Mesenchymal stem cell (in vitro differentiated cells and primary cell): ENCODE results near the gene SMURF2.

ENCODE experiments used
- DNase-seq: peaks from one replicate; pipeline ENCODE4 v3.0.0-alpha.2; 2013
- H2AFZ ChIP-seq: one replicate; pipeline ENCODE4 v1.6.1; 2013; ENCODE audit warnings: low read depth, mild to moderate bottlenecking, control low read depth, inconsistent platforms, low read length, moderate library complexity
- H2AK5ac ChIP-seq: 2 replicates; pipeline ENCODE4 v1.6.1; 2013; ENCODE audit warnings: low read length, moderate library complexity, mild to moderate bottlenecking, inconsistent platforms; ENCODE audit not compliant: severe bottlenecking
- H2BK120ac ChIP-seq: one replicate; pipeline ENCODE4 v1.6.1; 2013; ENCODE audit warnings: low read depth, mild to moderate bottlenecking, inconsistent platforms, low read length, moderate library complexity
- H2BK12ac ChIP-seq, 2 experiments: one replicate each; pipeline ENCODE4 v1.6.1; 2013; ENCODE audit warnings: inconsistent platforms in 2 of 2, low read length in 2 of 2, mild to moderate bottlenecking in 2 of 2, moderate library complexity in 2 of 2, control low read depth in 1 of 2
- H2BK15ac ChIP-seq: one replicate; pipeline ENCODE4 v1.6.1; 2013; ENCODE audit warnings: mild to moderate bottlenecking, low read depth, inconsistent platforms; ENCODE audit not compliant: poor library complexity, severe bottlenecking
- H2BK5ac ChIP-seq: 2 replicates; pipeline ENCODE4 v1.6.1; 2013; ENCODE audit warnings: low read depth, mild to moderate bottlenecking, low read length, control low read depth, inconsistent platforms; ENCODE audit not compliant: poor library complexity, severe bottlenecking
- H3K14ac ChIP-seq, 2 experiments: one replicate each; pipeline ENCODE4 v1.6.1; 2013; ENCODE audit warnings: inconsistent platforms in 2 of 2, low read length in 2 of 2, control low read depth in 1 of 2, mild to moderate bottlenecking in 1 of 2, moderate library complexity in 1 of 2
- H3K18ac ChIP-seq, 2 experiments: one replicate each; pipeline ENCODE4 v1.6.1; 2013; ENCODE audit warnings: inconsistent platforms in 2 of 2, low read length in 2 of 2, control low read depth in 1 of 2, low read depth in 1 of 2, mild to moderate bottlenecking in 1 of 2
- H3K23ac ChIP-seq, 2 experiments: one replicate each; pipeline ENCODE4 v1.6.1; 2013; ENCODE audit warnings: inconsistent platforms in 2 of 2, low read length in 2 of 2, mild to moderate bottlenecking in 2 of 2, moderate library complexity in 2 of 2, control low read depth in 1 of 2
- H3K27ac ChIP-seq: 2 replicates; pipeline ENCODE4 v1.5.1; 2013; ENCODE audit warnings: mild to moderate bottlenecking, moderate library complexity, low read length, control low read depth, inconsistent platforms; ENCODE audit not compliant: poor library complexity, severe bottlenecking
- H3K27me3 ChIP-seq, 2 experiments: 2 replicates each; pipeline versions ENCODE4 v1.6.1 to v1.7.0; 2013; ENCODE audit warnings: low read length in 2 of 2, mild to moderate bottlenecking in 2 of 2, moderate library complexity in 2 of 2, control low read depth in 1 of 2, inconsistent platforms in 1 of 2; ENCODE audit not compliant: control insufficient read depth in 1 of 2, insufficient read depth in 1 of 2
- H3K36me3 ChIP-seq, 2 experiments: 2 replicates each; pipeline versions ENCODE4 v1.6.1 to v1.7.0; 2013; ENCODE audit warnings: low read length in 2 of 2, control low read depth in 1 of 2, inconsistent platforms in 1 of 2, low read depth in 1 of 2, mild to moderate bottlenecking in 1 of 2; ENCODE audit not compliant: insufficient read depth in 2 of 2, control insufficient read depth in 1 of 2
- H3K4ac ChIP-seq, 2 experiments: one replicate each; pipeline ENCODE4 v1.6.1; 2013; ENCODE audit warnings: inconsistent platforms in 2 of 2, low read length in 2 of 2, mild to moderate bottlenecking in 2 of 2, moderate library complexity in 2 of 2, control low read depth in 1 of 2, low read depth in 1 of 2
- H3K4me1 ChIP-seq: 2 replicates; pipeline ENCODE4 v1.6.1; 2013; ENCODE audit warnings: low read depth, low read length, control low read depth; ENCODE audit not compliant: control insufficient read depth, insufficient read depth
- H3K4me2 ChIP-seq: 2 replicates; pipeline ENCODE4 v1.6.1; 2013; ENCODE audit warnings: low read length, mild to moderate bottlenecking, inconsistent platforms; ENCODE audit not compliant: poor library complexity, severe bottlenecking
- H3K4me3 ChIP-seq, 2 experiments: 2 replicates each; pipeline versions ENCODE4 v1.5.1 to v1.7.0; 2013; ENCODE audit warnings: low read length in 2 of 2, mild to moderate bottlenecking in 2 of 2, control low read depth in 1 of 2, low read depth in 1 of 2; ENCODE audit not compliant: insufficient read depth in 1 of 2
- H3K79me1 ChIP-seq: replicated peaks from 2 replicates; pipeline ENCODE4 v1.6.1; 2013; ENCODE audit warnings: mild to moderate bottlenecking, control low read depth, low read length, inconsistent platforms; ENCODE audit not compliant: poor library complexity, severe bottlenecking
- H3K9ac ChIP-seq: 2 replicates; pipeline ENCODE4 v1.7.0; 2013; ENCODE audit warnings: mild to moderate bottlenecking, low read length, moderate library complexity
- H3K9me3 ChIP-seq: 2 replicates; pipeline ENCODE4 v1.7.0; 2013; ENCODE audit warnings: mild to moderate bottlenecking, low read length; ENCODE audit not compliant: control insufficient read depth
- H4K8ac ChIP-seq: one replicate; pipeline ENCODE4 v1.6.1; 2013; ENCODE audit warnings: inconsistent platforms, mild to moderate bottlenecking, low read length, moderate library complexity
- H4K91ac ChIP-seq: one replicate; pipeline ENCODE4 v1.6.1; 2013; ENCODE audit warnings: mild to moderate bottlenecking, low read length, inconsistent platforms
- WGBS: methylation state at CpG from one replicate; pipeline ENCODE4 v1.1.7; 2013; ENCODE audit warnings: mixed read lengths; 5-methylcytosine and 5-hydroxymethylcytosine counted together

SMURF2 gene

DNA sequence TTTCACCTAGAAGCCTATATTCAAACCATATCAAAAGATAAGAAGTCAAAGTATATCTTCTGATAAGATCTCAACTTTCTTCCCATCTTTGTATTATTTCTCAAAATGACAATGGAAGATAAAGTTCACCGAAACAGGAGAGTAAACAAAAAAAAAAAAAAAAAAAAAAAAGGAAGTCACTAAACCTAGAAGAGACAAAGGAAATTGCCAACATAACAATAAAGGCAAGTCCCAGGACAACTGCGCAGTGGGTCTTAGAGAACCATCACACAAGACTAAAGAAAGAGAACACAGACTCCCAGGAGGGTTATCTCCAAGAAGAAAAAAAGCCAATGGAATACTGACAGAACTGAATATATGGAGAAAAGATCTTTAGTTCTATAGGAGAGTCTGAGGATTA lies 65.7 kb downstream of the SMURF2 start:
- no CpG with 5 or more reads among the region's 2 CpGs for WGBS
- no peak overlapping the region for H4K8ac ChIP-seq
- H2AFZ ChIP-seq, result no peak overlapping the region
- H3K9ac ChIP-seq, result no peak overlapping the region
- H3K27ac ChIP-seq, result no peak overlapping the region
- no peak overlapping the region for H3K4me2 ChIP-seq
- no peak overlapping the region for H3K14ac ChIP-seq
- H3K4me1 ChIP-seq, result peaks cover 5% of the 10 kb centered on the region
- no peak overlapping the region for H2BK120ac ChIP-seq
- no peaks in the 10 kb centered on the region for H3K79me1 ChIP-seq
- H2AK5ac ChIP-seq, result no peak overlapping the region
- no peak overlapping the region for H2BK5ac ChIP-seq
- no peak overlapping the region for H3K4ac ChIP-seq
- H2BK12ac ChIP-seq, result no peak overlapping the region
- H3K9me3 ChIP-seq, result no peaks in the 10 kb centered on the region
- DNase-seq, result no peak
- H4K91ac ChIP-seq, result no peak overlapping the region
- H3K27me3 ChIP-seq, result no peaks in the 10 kb centered on the region
- H3K4me3 ChIP-seq, result no peak overlapping the region
- H3K36me3 ChIP-seq, result peaks cover 22 to 81% of the 10 kb centered on the region in 2 experiments
- no peak overlapping the region for H3K18ac ChIP-seq
- H3K23ac ChIP-seq, result no peak overlapping the region
- no peak overlapping the region for H2BK15ac ChIP-seq

DNA sequence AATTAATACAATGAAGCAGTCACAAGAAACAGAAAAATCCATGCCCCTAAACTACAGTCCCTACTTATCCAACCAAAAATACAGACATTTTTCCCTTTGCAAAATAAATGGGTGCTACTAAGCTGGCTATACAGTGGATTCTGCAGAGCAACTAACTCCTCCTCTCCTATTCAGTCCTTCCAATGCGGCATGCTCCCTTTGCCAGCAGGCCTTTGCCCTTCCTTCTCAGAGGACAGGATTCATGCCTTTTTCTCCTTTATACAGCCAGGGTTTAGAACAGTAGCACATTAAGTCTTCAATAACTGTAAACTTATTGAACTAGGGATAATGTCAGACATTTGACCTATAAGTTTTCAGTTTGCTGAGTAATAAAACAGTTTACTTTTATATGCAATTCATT lies 70.2 kb downstream of the SMURF2 start:
- H2BK5ac ChIP-seq, result no peak overlapping the region
- H3K4me1 ChIP-seq, result peaks cover 3% of the 10 kb centered on the region
- no peak overlapping the region for H2AFZ ChIP-seq
- H3K9me3 ChIP-seq, result no peaks in the 10 kb centered on the region
- no peak overlapping the region for H3K9ac ChIP-seq
- H3K36me3 ChIP-seq, result peaks cover 16 to 92% of the 10 kb centered on the region in 2 experiments
- H2BK15ac ChIP-seq, result no peak overlapping the region
- no peak overlapping the region for H3K23ac ChIP-seq
- no peaks in the 10 kb centered on the region for H3K79me1 ChIP-seq
- H4K91ac ChIP-seq, result no peak overlapping the region
- H3K18ac ChIP-seq, result no peak overlapping the region
- no peak overlapping the region for H3K14ac ChIP-seq
- no peak overlapping the region for H2AK5ac ChIP-seq
- no peak overlapping the region for H3K4ac ChIP-seq
- H3K4me3 ChIP-seq, result no peak overlapping the region
- no peak overlapping the region for H2BK120ac ChIP-seq
- DNase-seq, result no peak
- WGBS, result 57% methylated on average over 1 of the region's 1 CpG
- no peak overlapping the region for H2BK12ac ChIP-seq
- H3K27ac ChIP-seq, result no peak overlapping the region
- H4K8ac ChIP-seq, result no peak overlapping the region
- H3K4me2 ChIP-seq, result no peak overlapping the region
- H3K27me3 ChIP-seq, result no peaks in the 10 kb centered on the region

DNA sequence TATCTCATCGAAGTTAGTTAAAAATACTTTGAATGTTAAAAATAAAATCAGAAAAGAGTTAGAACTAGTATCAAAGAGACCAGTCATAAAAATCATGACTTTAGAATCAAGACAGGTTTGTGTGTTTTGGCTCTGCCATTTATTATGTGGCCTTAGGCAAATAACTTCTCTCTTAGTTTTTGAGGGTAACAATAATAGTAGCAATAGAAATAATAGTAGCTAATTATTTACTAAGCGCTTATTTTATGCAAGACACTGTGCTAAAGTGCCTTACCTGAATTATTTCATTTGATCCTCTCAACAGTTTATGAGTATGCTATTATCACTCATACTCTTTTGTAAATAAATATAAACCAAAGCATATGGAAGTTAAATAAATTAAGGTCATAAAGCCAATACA lies 77.0 kb downstream of the SMURF2 start:
- no peak for DNase-seq

DNA sequence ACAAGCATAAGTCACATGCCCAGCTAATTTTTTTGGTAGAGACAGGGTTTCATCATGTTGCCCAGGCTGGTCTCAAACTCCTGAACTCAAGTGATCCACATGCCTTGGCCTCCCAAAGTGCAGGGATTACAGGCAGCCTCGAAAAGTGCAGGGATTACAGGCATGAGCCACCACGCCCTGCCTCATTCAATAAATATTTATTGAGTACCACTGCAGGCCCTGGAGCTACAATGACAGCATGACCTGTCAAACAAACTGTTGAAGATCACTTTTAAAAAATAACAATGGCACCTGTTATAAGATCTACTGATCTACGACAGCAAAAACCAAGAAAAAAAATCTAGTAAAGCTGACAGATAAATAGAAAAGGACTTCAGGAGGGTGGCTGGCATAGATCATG lies 79.1 kb downstream of the SMURF2 start:
- Histone ChIP-seq H3K4me2 (no peak overlapping the region), H3K4me1 (no peaks in the 10 kb centered on the region), H2BK5ac (no peak overlapping the region), H3K27ac (no peak overlapping the region), H3K4ac (no peak overlapping the region), H4K91ac (no peak overlapping the region), H3K9me3 (no peaks in the 10 kb centered on the region), H3K23ac (no peak overlapping the region), H2BK120ac (no peak overlapping the region), H3K18ac (no peak overlapping the region), H3K27me3 (no peaks in the 10 kb centered on the region), H2BK12ac (no peak overlapping the region), H4K8ac (no peak overlapping the region), H3K4me3 (no peak overlapping the region), H3K9ac (no peak overlapping the region), H2BK15ac (no peak overlapping the region), H3K14ac (no peak overlapping the region), H2AK5ac (no peak overlapping the region), H3K79me1 (no peaks in the 10 kb centered on the region), H2AFZ (no peak overlapping the region), H3K36me3 (peaks cover 20 to 83% of the 10 kb centered on the region in 2 experiments)
- WGBS, result 95% methylated on average over 3 of the region's 3 CpGs
- DNase-seq, result no peak

More for the DNA sequence above, 77.0 kb downstream of the SMURF2 start:
- no peak overlapping the region for H2BK15ac ChIP-seq
- no CpG with 5 or more reads among the region's 2 CpGs for WGBS
- peaks cover 1% of the 10 kb centered on the region for H3K4me1 ChIP-seq
- no peak overlapping the region for H2BK5ac ChIP-seq
- H3K4ac ChIP-seq, result no peak overlapping the region
- H2AFZ ChIP-seq, result no peak overlapping the region
- H3K36me3 ChIP-seq, result peaks cover 25 to 79% of the 10 kb centered on the region in 2 experiments
- no peak overlapping the region for H4K8ac ChIP-seq
- no peak overlapping the region for H3K18ac ChIP-seq
- H3K23ac ChIP-seq, result no peak overlapping the region
- no peak overlapping the region for H2BK120ac ChIP-seq
- no peak overlapping the region for H3K4me2 ChIP-seq
- no peak overlapping the region for H3K27ac ChIP-seq
- H3K4me3 ChIP-seq, result no peak overlapping the region
- no peaks in the 10 kb centered on the region for H3K79me1 ChIP-seq
- peak overlapping the region; percentile 0 for H3K9ac ChIP-seq
- no peaks in the 10 kb centered on the region for H3K9me3 ChIP-seq
- H3K14ac ChIP-seq, result no peak overlapping the region
- H4K91ac ChIP-seq, result no peak overlapping the region
- H3K27me3 ChIP-seq, result no peaks in the 10 kb centered on the region
- no peak overlapping the region for H2AK5ac ChIP-seq
- H2BK12ac ChIP-seq, result no peak overlapping the region
